Kidney epithelial cell (primary cell): ENCODE measurements around the gene CTCFL. TPM values are rescaled to one million over a fixed set of nuclear protein-coding genes. Genes with fewer than 3 reads are reported as not detected.
A peak's percentile ranks its signal among the peaks of the same experiment; 100 is the strongest.
"Not testable (repeated sequence)": the region's sequence is repeated elsewhere in the genome, so short reads cannot be mapped to it uniquely, and the experiment has no call there.

Experiments used
- DNase-seq: peaks from one replicate; pipeline ENCODE4 v3.0.0-alpha.2; 2010; ENCODE audit warnings: low read depth
- H3K27me3 ChIP-seq: 2 replicates; pipeline ENCODE4 v1.6.0; 2011; ENCODE audit warnings: low read length; ENCODE audit not compliant: control insufficient read depth, insufficient read depth
- H3K36me3 ChIP-seq: 2 replicates; pipeline ENCODE4 v1.5.1; 2011; ENCODE audit warnings: low read length; ENCODE audit not compliant: control insufficient read depth, insufficient read depth
- H3K4me3 ChIP-seq: 2 replicates; pipeline ENCODE4 v1.5.1; 2011; ENCODE audit warnings: low read depth, mild to moderate bottlenecking, control low read depth, low read length
- CTCF ChIP-seq: IDR thresholded peaks from 2 replicates; pipeline ENCODE4 v1.5.1; 2011; ENCODE audit warnings: mild to moderate bottlenecking, moderate library complexity, low read length, control low read depth, inconsistent platforms; ENCODE audit not compliant: insufficient read depth, poor library complexity, severe bottlenecking
- total RNA-seq: library from RNA; depleted of rRNA; stranded (reverse); fragments of >200 nt; gene quantifications from 2 replicates; pipeline ENCODE4 v1.2.3, GENCODE V29; 2015

Gene CTCFL
- total RNA-seq, 1 donor from 2014 or later = 0.17 TPM

GRCh38 chr20:57475388-57476083 lies 49.4 kb downstream of the CTCFL start:
- TF ChIP-seq CTCF = no peak
- H3K4me3 ChIP-seq = no peak overlapping the region
- no peaks in the 10 kb centered on the region for H3K36me3 ChIP-seq
- peaks cover 14% of the 10 kb centered on the region for H3K27me3 ChIP-seq
- DNase-seq = no peak

- DNase-seq = no peak
- H3K27me3 ChIP-seq = peaks cover 20% of the 10 kb centered on the region
- no peaks in the 10 kb centered on the region for H3K36me3 ChIP-seq
- no peak overlapping the region for H3K4me3 ChIP-seq
- no peak for TF ChIP-seq CTCF
These were observed 50.1 kb downstream of the CTCFL start for GRCh38 chr20:57474816-57475215.

- no peak for DNase-seq
- no peak for TF ChIP-seq CTCF
- H3K4me3 ChIP-seq = no peak overlapping the region
- no peaks in the 10 kb centered on the region for H3K36me3 ChIP-seq
- peaks cover 25% of the 10 kb centered on the region for H3K27me3 ChIP-seq
These were observed 50.7 kb downstream of the CTCFL start for GRCh38 chr20:57474205-57474604.

- no peak for DNase-seq
- peaks cover 29% of the 10 kb centered on the region for H3K27me3 ChIP-seq
- H3K4me3 ChIP-seq = no peak overlapping the region
- no peaks in the 10 kb centered on the region for H3K36me3 ChIP-seq
- peak; percentile 7 for TF ChIP-seq CTCF
These were observed 51.5 kb downstream of the CTCFL start for GRCh38 chr20:57473246-57474048.

- not testable (repeated sequence) for H3K4me3 ChIP-seq, H3K36me3 ChIP-seq, DNase-seq
- peaks cover 32% of the 10 kb centered on the region for H3K27me3 ChIP-seq
These were observed 52.5 kb downstream of the CTCFL start for GRCh38 chr20:57472474-57472873.

GRCh38 chr20:57471496-57472372 lies 53.2 kb downstream of the CTCFL start:
- Histone ChIP-seq H3K36me3 (no peaks in the 10 kb centered on the region), H3K4me3 (no peak overlapping the region), H3K27me3 (peaks cover 32% of the 10 kb centered on the region)
- DNase-seq = no peak
- no peak for TF ChIP-seq CTCF
